HCEC 1CT (cell line): ENCODE measurements around the gene GNA12.

Experiments used
- DNase-seq: peaks from one replicate; pipeline ENCODE4 v3.0.0-alpha.2; 2017

Gene GNA12

GRCh38 chr7:2800931-2801688, 43.0 kb downstream of the GNA12 start:
- DNase-seq, result peak; percentile 30

- DNase-seq, result no peak
Observed at GRCh38 chr7:2800220-2800930, 43.7 kb downstream of the GNA12 start.

- no peak for DNase-seq
Observed at GRCh38 chr7:2799253-2799652, 44.9 kb downstream of the GNA12 start.

GRCh38 chr7:2798669-2799068, 45.4 kb downstream of the GNA12 start:
- no peak for DNase-seq

- DNase-seq, result peak; percentile 82
Observed at GRCh38 chr7:2796358-2797352, 47.5 kb downstream of the GNA12 start.

- DNase-seq, result no peak
Observed at GRCh38 chr7:2795906-2796305, 48.2 kb downstream of the GNA12 start.

GRCh38 chr7:2794836-2795636, 49.1 kb downstream of the GNA12 start:
- DNase-seq, result no peak

- no peak for DNase-seq
Observed at GRCh38 chr7:2792856-2793487, 51.1 kb downstream of the GNA12 start.

GRCh38 chr7:2792235-2792634, 51.9 kb downstream of the GNA12 start:
- DNase-seq, result no peak

GRCh38 chr7:2791390-2791789, 52.7 kb downstream of the GNA12 start:
- DNase-seq, result no peak

- DNase-seq, result no peak
Observed at GRCh38 chr7:2787251-2787951, 56.7 kb downstream of the GNA12 start.

GRCh38 chr7:2786607-2787116, 57.4 kb downstream of the GNA12 start:
- no peak for DNase-seq

- DNase-seq, result no peak
Observed at GRCh38 chr7:2785071-2785500, 59.0 kb downstream of the GNA12 start.

GRCh38 chr7:2782565-2782964, 61.5 kb downstream of the GNA12 start:
- no peak for DNase-seq

GRCh38 chr7:2782121-2782520, 62.0 kb downstream of the GNA12 start:
- no peak for DNase-seq

GRCh38 chr7:2781636-2782035, 62.5 kb downstream of the GNA12 start:
- no peak for DNase-seq

- DNase-seq, result no peak
Observed at GRCh38 chr7:2779051-2779450, 65.1 kb downstream of the GNA12 start.

- no peak for DNase-seq
Observed at GRCh38 chr7:2777898-2778535, 66.1 kb downstream of the GNA12 start.

GRCh38 chr7:2776401-2776800, 67.7 kb downstream of the GNA12 start:
- no peak for DNase-seq

GRCh38 chr7:2775785-2776184, 68.3 kb downstream of the GNA12 start:
- no peak for DNase-seq
